SK-N-MC (cell line): ENCODE data around the gene TAPT1.

Experiments
- EZH2 ChIP-seq: fragments of 200-600 bp; sonication (generic); IDR thresholded peaks from one replicate; pipeline ENCODE4 v1.6.1; 2017; ENCODE audit warnings: antibody characterized with exemption
- FOXP2 ChIP-seq: optimal IDR thresholded peaks from 2 replicates; pipeline ENCODE3; 2011; ENCODE audit warnings: mild to moderate bottlenecking, moderate library complexity; ENCODE audit not compliant: insufficient read depth; ENCODE audit errors: extremely low read length, control extremely low read depth
- POLR2AphosphoS5 ChIP-seq: IDR thresholded peaks from 2 replicates; pipeline ENCODE4 v1.6.1; 2012; ENCODE audit warnings: mild to moderate bottlenecking, low read depth, low read length, borderline replicate concordance

GRCh38 chr4:16229604-16230003 lies 3.3 kb upstream of the TAPT1 start:
- no peak for TF ChIP-seq POLR2AphosphoS5
- no peak for TF ChIP-seq EZH2
- no peak for TF ChIP-seq FOXP2
